GM12865 (cell line): ENCODE results near the gene CTCF.

Experiments used
- DNase-seq: peaks from one replicate; pipeline ENCODE4 v3.0.0; 2010; ENCODE audit warnings: low read depth
- H3K4me3 ChIP-seq: 2 replicates; pipeline ENCODE4 v1.5.1; 2011; ENCODE audit warnings: mild to moderate bottlenecking, low read depth, low read length, control low read depth
- TF ChIP-seq, protein P1 (sequence below): IDR thresholded peaks from 2 replicates; pipeline ENCODE4 v1.5.1; 2011; ENCODE audit warnings: low read length, control low read depth, low read depth, inconsistent platforms; ENCODE audit not compliant: insufficient read depth; ENCODE audit errors: missing control alignments

Gene CTCF

DNA sequence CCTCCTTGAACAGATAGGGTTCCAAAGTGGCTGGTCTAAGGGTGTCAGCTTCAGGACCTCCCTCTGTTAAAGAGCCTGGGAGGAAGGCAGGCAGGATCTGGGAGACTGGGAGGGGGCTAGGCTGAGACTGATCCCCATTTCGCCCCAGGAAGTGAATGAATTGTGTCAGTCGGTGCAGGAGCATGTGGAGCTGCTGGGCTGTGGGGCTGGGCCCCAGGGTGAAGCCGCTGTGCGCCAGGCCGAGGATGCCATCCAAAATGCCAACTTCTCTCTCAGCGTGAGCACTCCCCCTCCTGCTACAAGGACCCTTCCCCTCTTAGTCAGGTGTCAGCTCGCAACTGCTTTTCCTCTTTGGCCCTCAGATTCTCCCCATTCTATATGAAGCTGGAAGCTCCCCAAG is 88.7 kb downstream of the CTCF start:
- TF ChIP-seq, protein P1, sequence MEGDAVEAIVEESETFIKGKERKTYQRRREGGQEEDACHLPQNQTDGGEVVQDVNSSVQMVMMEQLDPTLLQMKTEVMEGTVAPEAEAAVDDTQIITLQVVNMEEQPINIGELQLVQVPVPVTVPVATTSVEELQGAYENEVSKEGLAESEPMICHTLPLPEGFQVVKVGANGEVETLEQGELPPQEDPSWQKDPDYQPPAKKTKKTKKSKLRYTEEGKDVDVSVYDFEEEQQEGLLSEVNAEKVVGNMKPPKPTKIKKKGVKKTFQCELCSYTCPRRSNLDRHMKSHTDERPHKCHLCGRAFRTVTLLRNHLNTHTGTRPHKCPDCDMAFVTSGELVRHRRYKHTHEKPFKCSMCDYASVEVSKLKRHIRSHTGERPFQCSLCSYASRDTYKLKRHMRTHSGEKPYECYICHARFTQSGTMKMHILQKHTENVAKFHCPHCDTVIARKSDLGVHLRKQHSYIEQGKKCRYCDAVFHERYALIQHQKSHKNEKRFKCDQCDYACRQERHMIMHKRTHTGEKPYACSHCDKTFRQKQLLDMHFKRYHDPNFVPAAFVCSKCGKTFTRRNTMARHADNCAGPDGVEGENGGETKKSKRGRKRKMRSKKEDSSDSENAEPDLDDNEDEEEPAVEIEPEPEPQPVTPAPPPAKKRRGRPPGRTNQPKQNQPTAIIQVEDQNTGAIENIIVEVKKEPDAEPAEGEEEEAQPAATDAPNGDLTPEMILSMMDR, result no peak
- no peak overlapping the region for H3K4me3 ChIP-seq
- DNase-seq, result no peak

DNA sequence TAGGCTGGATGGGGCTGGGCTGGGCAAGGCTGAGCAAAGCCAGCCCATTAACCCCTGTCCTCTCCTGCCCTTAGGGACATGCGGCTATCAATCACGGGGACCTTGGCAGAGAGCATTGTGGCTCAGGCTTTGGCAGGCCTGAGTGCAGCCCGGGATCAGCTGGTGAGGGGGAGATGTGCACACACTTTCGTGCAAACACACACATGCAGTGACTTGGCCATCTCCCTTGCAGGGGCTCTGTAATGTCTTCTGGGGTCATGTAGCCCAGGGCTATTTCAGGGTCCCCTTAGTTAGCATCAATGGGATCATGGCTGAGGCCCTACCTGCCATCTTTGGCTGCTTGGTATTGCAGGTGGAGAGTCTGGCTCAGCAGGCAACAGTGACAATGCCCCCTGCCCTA is 89.5 kb downstream of the CTCF start:
- no peak overlapping the region for H3K4me3 ChIP-seq
- no peak for DNase-seq
- TF ChIP-seq, protein P1, result no peak

DNA sequence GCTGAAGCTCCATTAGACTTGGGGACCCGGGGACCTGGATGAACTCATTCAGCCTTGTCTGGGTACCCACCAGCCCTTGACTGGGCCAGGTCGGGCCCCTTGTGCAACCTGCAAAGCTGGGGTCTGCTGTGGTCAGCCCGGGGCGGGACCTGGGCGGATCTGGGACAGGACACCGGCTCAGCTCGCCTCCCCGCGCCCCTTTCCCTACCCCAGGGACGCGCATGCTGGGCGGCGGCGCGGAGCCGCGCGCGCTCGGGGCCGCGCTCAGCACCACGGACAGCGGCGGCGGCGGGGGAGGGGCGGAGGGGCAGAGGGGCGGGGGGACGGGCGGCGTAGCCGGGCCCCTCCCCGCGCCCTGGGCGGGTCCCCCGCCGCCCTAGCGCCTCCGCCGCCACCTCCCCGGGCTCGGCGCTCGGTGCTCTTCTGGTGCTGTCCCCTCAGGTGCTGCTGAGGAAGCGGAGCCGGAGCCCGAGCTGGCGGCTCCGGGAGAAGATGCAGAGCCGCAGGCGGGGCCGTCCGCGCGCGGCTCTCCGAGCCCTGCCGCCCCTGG is 90.3 kb downstream of the CTCF start:
- no peak for DNase-seq
- TF ChIP-seq, protein P1, result no peak
- H3K4me3 ChIP-seq, result no peak overlapping the region

DNA sequence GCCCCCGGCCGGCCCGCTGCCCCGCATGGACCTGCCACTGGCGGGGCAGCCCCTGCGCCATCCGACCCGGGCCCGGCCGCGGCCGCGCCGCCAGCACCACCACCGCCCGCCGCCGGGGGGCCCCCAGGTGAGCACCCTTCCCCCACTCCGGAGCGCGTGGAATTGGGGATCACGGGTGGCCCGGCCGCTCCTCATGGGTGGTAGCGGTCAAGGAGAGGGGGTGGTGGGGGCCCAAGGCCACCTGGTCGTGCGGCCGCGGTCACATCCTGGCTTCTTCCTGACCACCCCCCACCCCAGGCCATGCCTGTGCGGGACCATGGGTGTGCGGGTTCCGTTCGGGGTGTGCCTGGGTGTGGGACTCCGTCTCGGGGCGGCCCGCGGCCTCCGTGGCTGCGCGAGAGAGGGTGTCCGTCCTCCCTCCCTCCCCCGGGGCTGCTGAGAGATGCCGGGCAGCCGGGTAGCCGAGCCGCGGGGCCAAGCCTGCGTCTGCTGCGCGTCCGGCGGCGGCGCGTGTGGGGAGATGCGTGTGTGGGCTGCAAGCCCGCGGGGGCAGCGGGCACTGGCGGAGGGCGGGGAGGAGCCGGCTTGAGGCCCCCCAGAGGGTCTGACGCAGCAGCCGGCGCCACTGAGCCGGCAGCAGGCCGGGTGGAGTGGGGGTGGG is 90.9 kb downstream of the CTCF start:
- no peak overlapping the region for H3K4me3 ChIP-seq
- TF ChIP-seq, protein P1, result no peak
- no peak for DNase-seq

DNA sequence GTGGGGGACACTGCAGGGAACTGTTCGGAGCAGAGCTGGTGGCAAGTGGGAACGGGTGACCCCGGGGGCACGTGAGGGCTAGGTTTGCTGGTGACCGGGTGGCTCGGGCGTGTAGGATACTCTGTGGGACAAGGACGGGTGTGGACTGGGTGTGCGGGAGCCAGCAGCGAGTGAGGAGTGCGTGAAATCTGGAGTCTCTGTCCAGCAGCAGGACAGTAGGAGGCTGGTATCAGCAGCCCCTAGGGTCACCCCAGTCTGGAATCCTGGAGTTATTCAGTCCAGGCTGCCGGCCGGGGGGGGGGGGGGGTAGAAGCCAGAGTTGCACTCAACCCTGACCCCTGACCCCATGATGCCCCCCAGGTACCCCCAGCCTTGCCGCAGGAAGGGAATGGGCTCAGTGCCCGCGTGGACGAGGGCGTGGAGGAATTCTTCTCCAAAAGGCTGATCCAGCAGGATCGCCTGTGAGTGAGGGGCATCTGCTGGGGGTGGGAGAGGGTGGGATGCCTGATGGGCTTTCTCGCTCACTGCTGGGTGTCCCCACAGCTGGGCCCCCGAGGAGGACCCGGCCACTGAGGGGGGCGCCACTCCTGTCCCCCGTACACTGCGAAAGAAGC is 91.6 kb downstream of the CTCF start:
- TF ChIP-seq, protein P1, result no peak
- no peak overlapping the region for H3K4me3 ChIP-seq
- DNase-seq, result no peak

DNA sequence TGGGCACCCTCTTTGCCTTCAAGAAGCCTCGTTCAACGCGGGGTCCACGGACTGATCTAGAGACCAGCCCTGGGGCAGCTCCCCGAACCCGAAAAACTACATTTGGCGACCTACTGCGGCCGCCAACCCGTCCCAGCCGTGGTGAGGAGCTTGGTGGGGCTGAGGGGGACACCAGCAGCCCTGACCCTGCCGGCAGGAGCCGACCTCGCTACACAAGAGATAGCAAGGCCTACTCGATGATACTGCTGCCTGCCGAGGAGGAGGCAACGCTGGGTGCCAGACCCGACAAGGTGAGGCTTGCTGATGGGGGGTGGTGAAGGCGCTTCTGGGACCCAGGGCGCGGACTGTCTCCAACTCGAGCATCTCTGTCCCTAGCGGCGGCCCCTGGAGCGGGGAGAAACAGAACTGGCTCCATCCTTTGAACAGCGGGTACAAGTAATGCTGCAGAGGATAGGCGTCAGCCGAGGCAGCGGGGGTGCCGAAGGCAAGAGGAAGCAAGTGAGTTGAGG is 92.1 kb downstream of the CTCF start:
- DNase-seq, result no peak
- H3K4me3 ChIP-seq, result no peak overlapping the region
- TF ChIP-seq, protein P1, result no peak

DNA sequence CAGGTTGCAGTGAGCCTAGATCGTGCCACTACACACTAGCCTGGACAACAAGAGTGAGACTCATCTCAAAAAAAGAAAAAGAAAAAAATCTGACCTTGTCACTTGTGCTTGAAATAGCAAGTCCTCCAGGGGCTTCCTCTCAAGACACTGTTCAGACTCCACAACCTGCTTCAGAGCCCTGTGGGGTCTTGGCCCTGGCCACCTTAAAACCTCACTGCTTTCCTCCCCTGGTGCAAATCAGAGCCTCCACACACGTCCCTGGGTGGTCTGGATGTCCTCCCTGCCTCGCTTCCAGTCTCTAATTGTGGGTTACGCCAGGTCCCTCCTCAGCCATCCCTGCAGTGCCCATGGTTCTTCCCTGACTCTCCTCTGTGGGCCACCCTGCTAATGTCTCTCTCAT is 93.0 kb downstream of the CTCF start:
- H3K4me3 ChIP-seq, result no peak overlapping the region
- DNase-seq, result no peak
- TF ChIP-seq, protein P1, result no peak
